Adrenal gland (tissue), 12 donors: ENCODE data around the gene ZFHX3. TPM values are rescaled to one million over a fixed set of nuclear protein-coding genes. Genes with fewer than 3 reads are reported as not detected.

Source experiments
- DNase-seq, 7 donors: peaks; one replicate each; pipeline ENCODE4 v3.0.0-alpha.2; 2019 to 2020
- H3K27ac ChIP-seq, 5 donors: fragments of 200-600 bp; sonication (generic) in 4 of 5; 1 replicate in 3 of 5; 2 replicates in 2 of 5; pipeline versions ENCODE4 v1.5.1 to v1.8.0; 2016 to 2020; ENCODE audit warnings: mild to moderate bottlenecking in 1 of 5
- H3K27me3 ChIP-seq: fragments of 200-600 bp; 2 replicates; pipeline ENCODE4 v1.8.0; 2021
- H3K36me3 ChIP-seq, 2 donors: fragments of 200-600 bp; replicated peaks in 1 of 2; 1 replicate in 1 of 2; 2 replicates in 1 of 2; pipeline versions ENCODE4 v1.5.1 to v1.8.0; 2018 to 2022
- H3K4me1 ChIP-seq, 2 donors: fragments of 200-600 bp; replicated peaks in 1 of 2; 1 replicate in 1 of 2; 2 replicates in 1 of 2; pipeline versions ENCODE4 v1.5.1 to v1.8.0; 2018 to 2021
- H3K4me3 ChIP-seq, 4 donors: fragments of 200-600 bp; sonication (generic) in 3 of 4; one replicate each; pipeline ENCODE4 v1.5.1; 2016 to 2018
- H3K9me3 ChIP-seq, 3 donors: fragments of 200-600 bp; sonication (generic) in 1 of 3; replicated peaks in 1 of 3; 1 replicate in 2 of 3; 2 replicates in 1 of 3; pipeline versions ENCODE4 v1.5.1 to v1.8.0; 2016 to 2021
- POLR2A ChIP-seq, 2 donors: fragments of 450-650 bp; IDR thresholded peaks; one replicate each; pipeline ENCODE4 v1.6.1; 2017; ENCODE audit warnings: antibody characterized with exemption in 2 of 2, mild to moderate bottlenecking in 2 of 2, moderate library complexity in 1 of 2
- WGBS, 4 donors: extraction: QIAGEN DNeasy Blood & Tissue Kit in 2 of 4; methylation state at CpG; one replicate each; pipeline versions ENCODE4 v1.1.5 to v1.1.7; 2013 to 2017; 5-methylcytosine and 5-hydroxymethylcytosine counted together
- intact Hi-C, 2 donors: fragments of 100-400 bp; cut with DNase I; formaldehyde crosslinking; loops; one replicate each; pipeline versions ENCODE4 v1.14.1 to v1.15.0; 2022 to 2023
- polyA plus RNA-seq, 3 donors: library from polyadenylated mRNA; stranded (reverse); fragments of 200-250 nt in 2 of 3; fragments of 350-450 nt in 1 of 3; fragmentation: Illumina TruSeq in 1 of 3; extraction: RNeasy Lipid Tissue Mini Kit (QIAGEN cat#74804) in 1 of 3; gene quantifications; one replicate each; pipeline ENCODE4 v1.2.3, GENCODE V29; 2013 to 2014
- total RNA-seq, 9 donors: library from RNA; depleted of rRNA in 4 of 9; stranded (reverse); fragments of >200 nt in 4 of 9; fragments of 120-200 nt in 1 of 9; fragmentation: NEBNext Ultra II Directional in 1 of 9; extraction: Animal tissue kit (Norgen Biotek cat#: 25700) in 1 of 9; gene quantifications; one replicate each; pipeline versions ENCODE4 v1.1.0 to v1.2.4, GENCODE V29; 2013 to 2023
- TF ChIP-seq, protein P1 (sequence below), 6 experiments: fragments of 450-650 bp in 4 of 6; fragments of 200-600 bp in 2 of 6; sonication (generic) in 1 of 6; IDR thresholded peaks; 1 replicate in 5 of 6; 2 replicates in 1 of 6; pipeline versions ENCODE4 v1.5.1 to v1.8.0; 2016 to 2021; ENCODE audit warnings: antibody characterized with exemption in 6 of 6, mild to moderate bottlenecking in 2 of 6, moderate library complexity in 1 of 6
- donor health status: healthy with polysubstance abuse.
- donor health status: Bipolar disorder and iron deficiency.
- donor health status: DM: yes; HTN: yes; CAD: no.
- donor health status: DM: no; HTN: no; CAD: no.
- donor health status: DM: no; HTN: no; CAD: no.
- donor health status: DM: yes; HTN: yes; CAD: no.

Gene ZFHX3
- total and polyA plus RNA-seq, 12 donors = 2.4 to 31.6 (median 19.3) TPM

DNA sequence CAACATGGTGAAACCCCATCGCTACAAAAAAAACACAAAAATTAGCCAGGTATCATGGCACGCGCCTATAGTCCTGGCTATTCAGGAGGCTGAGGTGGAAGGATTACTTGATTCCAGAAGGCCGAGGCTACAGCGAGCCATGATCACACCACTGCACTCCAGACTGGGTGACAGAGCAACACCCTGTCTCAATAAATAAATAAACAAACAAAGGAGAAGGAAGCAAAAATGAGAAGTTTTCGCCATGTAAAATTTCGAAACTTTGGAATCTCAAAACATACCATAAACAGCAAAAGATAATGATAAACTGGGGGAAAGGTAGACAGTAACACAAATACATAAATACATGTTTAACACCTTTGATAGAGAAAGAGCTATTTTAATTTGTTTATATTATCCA lies 130.9 kb downstream of the ZFHX3 start:
- Histone ChIP-seq H3K36me3 (no peaks in the 10 kb centered on the region), H3K4me3 (no peak overlapping the region), H3K9me3 (no peaks in the 10 kb centered on the region), H3K4me1 (peaks cover 9 to 15% of the 10 kb centered on the region in 2 donors), H3K27me3 (no peaks in the 10 kb centered on the region), H3K27ac (no peak overlapping the region)
- intact Hi-C loops = no loop called here
- TF ChIP-seq POLR2A (IDR thresholded peaks at IDR 0.05) = no peak
- TF ChIP-seq, protein P1, sequence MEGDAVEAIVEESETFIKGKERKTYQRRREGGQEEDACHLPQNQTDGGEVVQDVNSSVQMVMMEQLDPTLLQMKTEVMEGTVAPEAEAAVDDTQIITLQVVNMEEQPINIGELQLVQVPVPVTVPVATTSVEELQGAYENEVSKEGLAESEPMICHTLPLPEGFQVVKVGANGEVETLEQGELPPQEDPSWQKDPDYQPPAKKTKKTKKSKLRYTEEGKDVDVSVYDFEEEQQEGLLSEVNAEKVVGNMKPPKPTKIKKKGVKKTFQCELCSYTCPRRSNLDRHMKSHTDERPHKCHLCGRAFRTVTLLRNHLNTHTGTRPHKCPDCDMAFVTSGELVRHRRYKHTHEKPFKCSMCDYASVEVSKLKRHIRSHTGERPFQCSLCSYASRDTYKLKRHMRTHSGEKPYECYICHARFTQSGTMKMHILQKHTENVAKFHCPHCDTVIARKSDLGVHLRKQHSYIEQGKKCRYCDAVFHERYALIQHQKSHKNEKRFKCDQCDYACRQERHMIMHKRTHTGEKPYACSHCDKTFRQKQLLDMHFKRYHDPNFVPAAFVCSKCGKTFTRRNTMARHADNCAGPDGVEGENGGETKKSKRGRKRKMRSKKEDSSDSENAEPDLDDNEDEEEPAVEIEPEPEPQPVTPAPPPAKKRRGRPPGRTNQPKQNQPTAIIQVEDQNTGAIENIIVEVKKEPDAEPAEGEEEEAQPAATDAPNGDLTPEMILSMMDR (IDR thresholded peaks at IDR 0.05) = no peak
- DNase-seq = no peak
- 94 to 98% (median 97%) methylated on average over 7 of the region's 7 CpGs for WGBS, 4 donors

DNA sequence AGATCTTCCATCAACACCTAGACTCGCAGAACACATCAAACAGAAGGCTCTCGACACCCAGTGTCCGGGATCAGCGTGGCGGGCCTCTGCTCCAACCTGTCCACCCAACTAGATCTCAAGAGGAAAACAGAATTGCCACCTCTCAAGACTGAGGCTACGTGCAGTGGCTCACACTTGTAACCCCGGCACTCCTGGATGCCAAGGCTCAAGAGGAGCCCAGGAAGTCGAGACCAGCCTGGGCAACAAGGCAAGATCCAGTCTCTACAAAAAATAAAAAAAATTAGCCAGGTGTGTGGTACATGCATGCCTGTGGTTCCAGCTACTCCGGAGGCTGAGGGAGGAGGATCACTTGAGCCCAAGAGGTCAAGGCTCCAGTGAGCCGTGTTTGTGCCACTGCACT lies 132.6 kb downstream of the ZFHX3 start:
- no peaks in the 10 kb centered on the region for H3K27me3 ChIP-seq
- TF ChIP-seq, protein P1 (IDR thresholded peaks at IDR 0.05) = no peak
- no peak for TF ChIP-seq POLR2A (IDR thresholded peaks at IDR 0.05)
- 84 to 94% (median 90%) methylated on average over 10 of the region's 10 CpGs for WGBS, 4 donors
- no peak for DNase-seq
- no peaks in the 10 kb centered on the region for H3K36me3 ChIP-seq
- intact Hi-C loops = no loop called here
- peaks cover 0 to 6% of the 10 kb centered on the region in 2 donors for H3K4me1 ChIP-seq
- H3K4me3 ChIP-seq = no peak overlapping the region
- H3K27ac ChIP-seq = no peak overlapping the region
- H3K9me3 ChIP-seq = no peaks in the 10 kb centered on the region

DNA sequence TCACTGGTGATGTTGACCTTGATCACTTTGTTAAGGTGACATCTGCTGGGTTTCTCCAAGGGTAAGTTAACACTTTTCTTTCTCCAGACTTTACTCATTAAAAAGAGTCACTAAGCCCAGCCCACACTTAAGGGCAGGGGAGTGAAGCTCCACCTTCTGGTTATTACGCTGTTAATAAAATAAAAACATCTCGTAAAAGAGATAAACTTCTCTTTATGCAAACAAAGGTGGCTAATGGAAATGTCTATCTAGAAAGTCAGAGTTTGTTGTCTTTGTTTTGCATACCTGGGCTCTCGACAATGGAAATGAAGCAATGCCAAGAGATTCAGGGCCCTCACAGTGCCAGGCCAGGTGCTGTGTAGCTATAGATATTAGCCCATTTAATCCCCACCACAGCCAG lies 134.4 kb downstream of the ZFHX3 start:
- no peak for DNase-seq
- intact Hi-C loops = no loop called here
- Histone ChIP-seq H3K27me3 (no peaks in the 10 kb centered on the region), H3K4me3 (no peak overlapping the region), H3K27ac (no peak overlapping the region), H3K4me1 (peaks cover 5 to 10% of the 10 kb centered on the region in 2 donors), H3K36me3 (no peaks in the 10 kb centered on the region), H3K9me3 (no peaks in the 10 kb centered on the region)
- TF ChIP-seq POLR2A (IDR thresholded peaks at IDR 0.05) = no peak
- TF ChIP-seq, protein P1 (IDR thresholded peaks at IDR 0.05) = no peak
- WGBS, 4 donors = 94 to 98% (median 95%) methylated on average over 3 of the region's 3 CpGs

DNA sequence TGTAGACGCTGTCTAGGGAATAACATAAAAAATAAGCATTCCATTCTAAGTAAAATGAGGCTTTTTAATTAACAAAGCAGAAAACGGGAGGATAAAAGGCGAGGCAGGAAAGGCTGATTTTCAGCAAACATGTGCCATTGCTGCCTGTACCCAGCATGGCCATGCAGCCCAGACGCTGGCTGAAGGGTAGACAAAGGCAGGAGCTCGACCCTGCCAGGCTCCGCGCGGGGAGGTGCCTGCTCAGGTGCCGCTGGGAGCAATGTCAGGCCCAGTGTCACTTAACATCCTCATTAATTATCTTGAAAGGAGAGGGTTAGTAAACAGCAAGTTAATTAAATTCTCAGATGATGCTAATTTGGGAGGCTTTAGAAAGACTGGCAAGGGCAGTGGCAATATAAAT lies 136.0 kb downstream of the ZFHX3 start:
- no peak overlapping the region for H3K27ac ChIP-seq
- no peak for TF ChIP-seq POLR2A (IDR thresholded peaks at IDR 0.05)
- TF ChIP-seq, protein P1 (IDR thresholded peaks at IDR 0.05) = no peak
- no peaks in the 10 kb centered on the region for H3K9me3 ChIP-seq
- no peaks in the 10 kb centered on the region for H3K27me3 ChIP-seq
- 89 to 93% (median 92%) methylated on average over 9 of the region's 9 CpGs for WGBS, 4 donors
- intact Hi-C loops = no loop called here
- no peaks in the 10 kb centered on the region for H3K36me3 ChIP-seq
- peaks cover 10 to 16% of the 10 kb centered on the region in 2 donors for H3K4me1 ChIP-seq
- no peak for DNase-seq
- no peak overlapping the region for H3K4me3 ChIP-seq
